GM23338 (cell line): ENCODE data around the gene CNPY2. TPM values are rescaled to one million over a fixed set of nuclear protein-coding genes. Genes with fewer than 3 reads are reported as not detected.

Experiments used
- ATAC-seq: fragments of 200-7000 bp; cut with Tn5 transposase; 3 replicates; pipeline ENCODE4 v1.9.1; 2020
- DNase-seq: peaks from one replicate; pipeline ENCODE4 v3.0.0-alpha.2; 2015; ENCODE audit warnings: low spot score
- H2AFZ ChIP-seq: fragments of 200-600 bp; sonication (generic); 2 replicates; pipeline ENCODE4 v1.8.0; 2016; ENCODE audit warnings: antibody characterized with exemption, mild to moderate bottlenecking, moderate library complexity
- H3F3A ChIP-seq: fragments of 200-600 bp; sonication (generic); replicated peaks from 2 replicates; pipeline ENCODE4 v1.8.0; 2017; ENCODE audit warnings: antibody characterized with exemption, mixed run types, low read depth
- H3K27ac ChIP-seq: fragments of 200-600 bp; sonication (generic); 2 replicates; pipeline ENCODE4 v1.6.1; 2016; ENCODE audit warnings: low read depth
- H3K27me3 ChIP-seq: fragments of 200-600 bp; sonication (generic); 2 replicates; pipeline ENCODE4 v1.8.0; 2016; ENCODE audit warnings: mild to moderate bottlenecking, mixed run types, moderate library complexity; ENCODE audit not compliant: insufficient read depth
- H3K36me3 ChIP-seq: fragments of 200-600 bp; sonication (generic); 2 replicates; pipeline ENCODE4 v1.8.0; 2016; ENCODE audit warnings: mild to moderate bottlenecking; ENCODE audit not compliant: insufficient read depth
- H3K4me1 ChIP-seq: fragments of 200-600 bp; sonication (generic); 2 replicates; pipeline ENCODE4 v1.8.0; 2016; ENCODE audit warnings: mild to moderate bottlenecking, moderate library complexity; ENCODE audit not compliant: insufficient read depth
- H3K4me2 ChIP-seq: fragments of 200-600 bp; sonication (generic); 2 replicates; pipeline ENCODE4 v1.7.1; 2017; ENCODE audit warnings: mixed run types
- H3K4me3 ChIP-seq: fragments of 200-600 bp; sonication (generic); 2 replicates; pipeline ENCODE4 v1.6.1; 2016; ENCODE audit warnings: mixed run types
- H3K79me2 ChIP-seq: fragments of 200-600 bp; sonication (generic); replicated peaks from 2 replicates; pipeline ENCODE4 v1.8.0; 2017; ENCODE audit warnings: mild to moderate bottlenecking; ENCODE audit not compliant: insufficient read depth
- H3K9me2 ChIP-seq: fragments of 200-600 bp; sonication (generic); 2 replicates; pipeline ENCODE4 v1.8.0; 2017; ENCODE audit not compliant: insufficient read depth
- H4K20me1 ChIP-seq: fragments of 200-600 bp; sonication (generic); replicated peaks from 2 replicates; pipeline ENCODE4 v1.8.0; 2017; ENCODE audit warnings: mild to moderate bottlenecking; ENCODE audit not compliant: insufficient read depth
- H3K27ac Mint-ChIP-seq: 2 replicates; pipeline ENCODE4 v1.8.0; 2020; ENCODE audit warnings: inconsistent platforms, mild to moderate bottlenecking, moderate library complexity, mixed read lengths
- H3K27me3 Mint-ChIP-seq: 3 replicates; pipeline ENCODE4 v1.8.0; 2022; ENCODE audit warnings: low read depth, mild to moderate bottlenecking, moderate library complexity, mixed read lengths, inconsistent platforms; ENCODE audit not compliant: insufficient read depth, poor library complexity
- H3K36me3 Mint-ChIP-seq: 3 replicates; pipeline ENCODE4 v1.8.0; 2021; ENCODE audit warnings: low read depth, mild to moderate bottlenecking, inconsistent platforms, moderate library complexity, mixed read lengths
- H3K4me1 Mint-ChIP-seq: 3 replicates; pipeline ENCODE4 v1.8.0; 2020; ENCODE audit warnings: mild to moderate bottlenecking, inconsistent platforms, mixed read lengths
- H3K4me3 Mint-ChIP-seq: 3 replicates; pipeline ENCODE4 v1.8.0; 2021; ENCODE audit warnings: moderate library complexity, mild to moderate bottlenecking, inconsistent platforms, mixed read lengths
- H3K9me3 Mint-ChIP-seq: 3 replicates; pipeline ENCODE4 v1.8.0; 2020; ENCODE audit warnings: moderate library complexity, mild to moderate bottlenecking, inconsistent platforms, mixed read lengths
- CREB1 ChIP-seq: fragments of 250-450 bp; sonication (Bioruptor Pico); IDR thresholded peaks from 2 replicates; pipeline ENCODE4 v1.5.0; 2020; ENCODE audit warnings: low read depth, mild to moderate bottlenecking, moderate library complexity
- CTCF ChIP-seq, 2 experiments: fragments of 200-600 bp in 1 of 2; sonication (generic) in 1 of 2; conservative IDR thresholded peaks; 2 replicates each; pipeline versions ENCODE4 v1.5.1 to v1.6.1; 2016 to 2017; ENCODE audit warnings: antibody characterized with exemption in 2 of 2, low read depth in 2 of 2, mild to moderate bottlenecking in 2 of 2, moderate library complexity in 1 of 2
- ETS1 ChIP-seq: IDR thresholded peaks from 2 replicates; pipeline ENCODE4 v1.6.1; 2016; ENCODE audit warnings: antibody characterized with exemption
- EZH2 ChIP-seq: fragments of 200-600 bp; sonication (generic); IDR thresholded peaks from one replicate; pipeline ENCODE4 v1.8.0; 2017; ENCODE audit warnings: antibody characterized with exemption, mild to moderate bottlenecking, low read depth; ENCODE audit not compliant: unreplicated experiment
- EZH2phosphoT487 ChIP-seq: fragments of 200-600 bp; sonication (generic); IDR thresholded peaks from one replicate; pipeline ENCODE4 v1.8.1; 2018; ENCODE audit warnings: antibody characterized with exemption; ENCODE audit not compliant: unreplicated experiment
- JUNB ChIP-seq: IDR thresholded peaks from one replicate; pipeline ENCODE4 v1.6.1; 2016; ENCODE audit warnings: antibody characterized with exemption; ENCODE audit not compliant: unreplicated experiment
- NANOG ChIP-seq: IDR thresholded peaks from 2 replicates; pipeline ENCODE4 v1.6.1; 2016; ENCODE audit warnings: antibody characterized with exemption, borderline replicate concordance
- POLR2AphosphoS5 ChIP-seq: IDR thresholded peaks from 2 replicates; pipeline ENCODE4 v1.6.1; 2016; ENCODE audit warnings: antibody characterized with exemption, low read depth
- REST ChIP-seq: IDR thresholded peaks from one replicate; pipeline ENCODE4 v1.6.1; 2018; ENCODE audit warnings: antibody characterized with exemption; ENCODE audit not compliant: unreplicated experiment
- STAT1 ChIP-seq: IDR thresholded peaks from one replicate; pipeline ENCODE4 v1.6.1; 2016; ENCODE audit warnings: antibody characterized with exemption; ENCODE audit not compliant: unreplicated experiment
- ZNF114 ChIP-seq: fragments of 250-450 bp; sonication (Bioruptor Pico); IDR thresholded peaks from 2 replicates; pipeline ENCODE4 v1.5.0; 2020; ENCODE audit warnings: mild to moderate bottlenecking, moderate library complexity
- ZNF331 ChIP-seq: fragments of 250-450 bp; sonication (Bioruptor Pico); IDR thresholded peaks from 2 replicates; pipeline ENCODE4 v1.5.0; 2020; ENCODE audit warnings: low read depth, mild to moderate bottlenecking, moderate library complexity
- ZNF462 ChIP-seq: fragments of 250-450 bp; sonication (Bioruptor Pico); IDR thresholded peaks from 2 replicates; pipeline ENCODE4 v1.5.0; 2020; ENCODE audit warnings: mild to moderate bottlenecking, moderate library complexity
- polyA plus RNA-seq: library from polyadenylated mRNA; unstranded; fragments of >200 nt; fragmentation: Nextera tagmentation; extraction: Ambion mirVana; gene quantifications from 2 replicates; pipeline ENCODE4 v1.2.1, GENCODE V29; 2016
- total RNA-seq: library from RNA; depleted of rRNA; stranded (reverse); fragments of >200 nt; shearing (Covaris generic); gene quantifications from 2 replicates; pipeline ENCODE4 v1.2.3, GENCODE V29; 2014

Gene CNPY2
- total and polyA plus RNA-seq, 2 experiments from 2014 or later = 119 to 316 TPM

GRCh38 chr12:56359851-56360767 lies 44.3 kb upstream of the CNPY2 start, which contains the start of gene STAT2:
STAT2 (minus strand) TSS chr12:56360107; CDS start chr12:56356571, 3,536 bp downstream.
- TF ChIP-seq JUNB = no peak
- TF ChIP-seq STAT1 = no peak
- no peak for TF ChIP-seq NANOG
- TF ChIP-seq CREB1 = 0 out of 2 replicates have a peak, but pooled peaks have one; percentile 31
- no peak for TF ChIP-seq ZNF114 (CRISPR knock-in tag)
- no peak for TF ChIP-seq CTCF (conservative IDR thresholded peaks at IDR 0.05; ENCODE audit: low read depth in 2 of 2)
- TF ChIP-seq ETS1 = peak; percentile 43
- TF ChIP-seq EZH2 = no peak
- peak; percentile 84 for TF ChIP-seq POLR2AphosphoS5
- TF ChIP-seq EZH2phosphoT487 = no peak
- no peak for TF ChIP-seq ZNF331 (CRISPR knock-in tag)
- TF ChIP-seq ZNF462 (CRISPR knock-in tag) = no peak
- TF ChIP-seq REST = no peak
- H3K4me1 Mint-ChIP-seq = peaks cover 11% of the 10 kb centered on the region
- H3K36me3 ChIP-seq = no peaks in the 10 kb centered on the region
- peak within 1 kb of the TSS; percentile 89 for H3K27ac ChIP-seq
- peaks cover 14% of the 10 kb centered on the region for H3K79me2 ChIP-seq
- DNase-seq (peak; percentile 100), ATAC-seq (peak; percentile 96)
- H3K4me3 Mint-ChIP-seq = peak within 1 kb of the TSS; percentile 94
- 0 out of 2 replicates have a peak within 1 kb of the TSS, but pooled peaks have one; percentile 2 for H2AFZ ChIP-seq
- peak within 1 kb of the TSS; percentile 98 for H3K27ac Mint-ChIP-seq
- H3K9me3 Mint-ChIP-seq = no peaks in the 10 kb centered on the region
- H3K9me2 ChIP-seq = no peaks in the 10 kb centered on the region
- peaks cover 5% of the 10 kb centered on the region for H3K27me3 Mint-ChIP-seq
- no peaks in the 10 kb centered on the region for H4K20me1 ChIP-seq
- H3K4me2 ChIP-seq = peak within 1 kb of the TSS; percentile 78
- H3F3A ChIP-seq = peaks cover 5% of the 10 kb centered on the region; the same call in 1 of the 2 replicates
- no peaks in the 10 kb centered on the region for H3K27me3 ChIP-seq
- peak within 1 kb of the TSS; percentile 65 for H3K4me3 ChIP-seq
- H3K4me1 ChIP-seq = peaks cover 8% of the 10 kb centered on the region
- peaks cover 10% of the 10 kb centered on the region for H3K36me3 Mint-ChIP-seq
